Measurements from ENCODE around the gene MAPK7. TPM values are rescaled to one million over a fixed set of nuclear protein-coding genes. Genes with fewer than 3 reads are reported as not detected.

The MAPK7 gene
- total and polyA plus RNA-seq, 2 of the 8 experiments (the other 6 are each of a cell fraction or from before 2014, with no cell fraction given), result 15.2 to 28.1 TPM

DNA sequence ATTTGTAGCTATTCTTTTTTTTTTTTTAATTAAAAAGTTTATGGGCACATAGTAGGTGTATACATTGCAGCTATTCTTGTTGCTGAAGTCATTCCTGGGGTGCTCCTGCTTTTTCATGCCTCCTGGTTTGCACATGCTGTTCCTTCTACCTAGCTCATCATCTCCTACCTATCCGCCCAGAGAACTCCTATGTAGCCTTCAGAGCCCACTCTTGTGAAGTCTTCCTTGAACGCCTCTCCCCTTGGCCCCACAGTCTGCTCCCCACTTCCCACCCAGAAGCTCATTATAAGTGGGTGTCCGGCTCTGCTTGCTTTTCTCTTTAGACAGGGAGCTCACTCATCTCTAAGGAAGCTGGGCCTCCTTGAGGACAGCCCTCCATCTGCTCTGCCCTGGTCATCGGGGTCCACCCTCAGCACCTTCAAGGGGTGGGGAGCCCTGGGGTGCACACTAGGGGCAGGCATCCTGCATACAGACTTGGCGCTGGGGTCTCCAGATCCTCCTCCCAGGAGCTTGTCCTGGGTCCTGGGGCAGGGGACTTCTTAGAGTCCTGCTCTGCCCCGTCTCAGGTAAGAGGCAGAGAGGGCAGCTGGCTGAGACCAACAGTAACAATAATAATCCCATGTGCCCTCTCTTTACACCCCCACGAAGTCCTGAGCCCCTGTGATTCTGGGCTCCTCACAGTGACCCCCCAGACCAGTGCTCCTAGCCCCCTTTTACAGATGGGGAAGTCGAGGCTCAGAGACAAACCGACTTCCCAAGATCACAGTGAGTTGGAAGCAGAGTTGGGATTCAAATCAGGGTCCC lies 12.3 kb upstream of the MAPK7 start (continued):
- TF ChIP-seq NANOG (IDR thresholded peaks at IDR 0.05; ENCODE audit: insufficient read depth, low read depth, low read length, poor library complexity, severe bottlenecking) (no peak), HDAC2 (IDR thresholded peaks at IDR 0.05; ENCODE audit: borderline replicate concordance in 1 of 2, low read depth in 2 of 2, low read length in 2 of 2) (no peak)

All from H1 (cell line).